Ovary (tissue), 9 donors: ENCODE data around the gene NDUFA9. TPM values are rescaled to one million over a fixed set of nuclear protein-coding genes. Genes with fewer than 3 reads are reported as not detected.

Source experiments
- DNase-seq, 5 donors: peaks; one replicate each; pipeline ENCODE4 v3.0.0-alpha.2; 2019 to 2020
- H3K27ac ChIP-seq, 2 donors: fragments of 200-600 bp; one replicate each; pipeline versions ENCODE4 v1.5.1 to v1.8.0; 2019 to 2022
- H3K27me3 ChIP-seq: fragments of 200-600 bp; one replicate; pipeline ENCODE4 v1.8.0; 2022
- H3K36me3 ChIP-seq: fragments of 200-600 bp; sonication (generic); one replicate; pipeline ENCODE4 v1.5.1; 2019
- H3K4me1 ChIP-seq: one replicate; pipeline ENCODE4 v1.8.1; 2013; ENCODE audit warnings: mild to moderate bottlenecking, moderate library complexity; ENCODE audit not compliant: insufficient read depth
- H3K4me3 ChIP-seq: fragments of 200-600 bp; sonication (generic); one replicate; pipeline ENCODE4 v1.5.1; 2017
- H3K9me3 ChIP-seq, 2 donors: fragments of 200-600 bp in 1 of 2; sonication (generic) in 1 of 2; one replicate each; pipeline versions ENCODE4 v1.5.1 to v1.8.1; 2013 to 2019; ENCODE audit warnings: mild to moderate bottlenecking in 1 of 2, moderate library complexity in 1 of 2
- EP300 ChIP-seq: sonication (generic); formaldehyde crosslinking; IDR thresholded peaks from one replicate; pipeline ENCODE4 v1.6.1; 2017; ENCODE audit warnings: antibody characterized with exemption
- POLR2A ChIP-seq: fragments of 450-650 bp; IDR thresholded peaks from one replicate; pipeline ENCODE4 v1.6.1; 2017; ENCODE audit warnings: antibody characterized with exemption, mild to moderate bottlenecking, moderate library complexity
- WGBS, 3 donors: extraction: QIAGEN DNeasy Blood & Tissue Kit in 1 of 3; methylation state at CpG; one replicate each; pipeline versions ENCODE4 v1.1.5 to v1.1.7; 2013 to 2017; 5-methylcytosine and 5-hydroxymethylcytosine counted together
- intact Hi-C, 4 donors: fragments of 100-400 bp; cut with DNase I; formaldehyde crosslinking; loops; one replicate each; pipeline versions ENCODE4 v1.11.0 to v1.15.1; 2022 to 2023
- polyA plus RNA-seq, 2 donors: library from polyadenylated mRNA; stranded (reverse); fragments of 200-250 nt in 1 of 2; fragments of 350-450 nt in 1 of 2; fragmentation: Illumina TruSeq in 1 of 2; extraction: RNeasy Lipid Tissue Mini Kit (QIAGEN cat#74804) in 1 of 2; gene quantifications; one replicate each; pipeline ENCODE4 v1.2.3, GENCODE V29; 2013 to 2014
- total RNA-seq, 7 donors: library from RNA; depleted of rRNA in 2 of 7; stranded (reverse); fragments of >200 nt in 2 of 7; fragmentation: NEBNext Ultra II Directional in 3 of 7; extraction: Animal tissue kit (Norgen Biotek cat#: 25700) in 3 of 7; gene quantifications; one replicate each; pipeline versions ENCODE4 v1.1.0 to v1.2.4, GENCODE V29; 2016 to 2023
- TF ChIP-seq, protein P1 (sequence below), 3 donors: fragments of 450-650 bp in 2 of 3; fragments of 200-600 bp in 1 of 3; IDR thresholded peaks; one replicate each; pipeline versions ENCODE4 v1.5.1 to v1.8.0; 2016 to 2022; ENCODE audit warnings: antibody characterized with exemption in 3 of 3, mild to moderate bottlenecking in 1 of 3
- donor health status: DM: no; HTN: no; CAD: no; lungs with moderate emphysema.
- donor health status: DM: no; HTN: no; CAD: no.
- donor health status: Bipolar disorder and iron deficiency.
- donor health status: DM: yes; HTN: yes; CAD: no.
- donor health status: DM: no; HTN: no; CAD: no.
- donor health status: DM: yes; HTN: yes; CAD: no.

NDUFA9 gene
- total and polyA plus RNA-seq, 9 donors: 14.4 to 67.7 (median 55.0) TPM

DNA sequence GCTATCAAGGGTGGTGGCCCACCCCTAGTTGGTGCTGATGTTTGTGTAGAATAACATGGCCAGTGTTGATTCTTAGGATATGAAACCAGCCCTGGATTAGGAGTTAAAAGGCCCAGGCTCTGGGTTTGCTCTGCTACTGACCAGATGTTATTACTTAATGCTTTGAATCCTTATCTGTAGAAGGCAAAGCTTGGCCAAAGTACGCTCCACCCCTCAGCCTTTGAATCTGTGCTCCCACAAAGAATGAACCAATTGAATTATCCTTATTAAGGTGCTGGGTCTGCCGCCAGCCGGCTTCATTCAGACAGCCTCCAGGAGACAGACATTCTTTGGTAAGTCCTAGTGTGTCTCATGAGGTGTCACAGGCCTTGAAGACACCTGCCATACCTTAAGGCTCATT is 41.9 kb upstream of the NDUFA9 start:
- H3K4me1 ChIP-seq: no peaks in the 10 kb centered on the region
- DNase-seq: no peak
- no peaks in the 10 kb centered on the region for H3K36me3 ChIP-seq
- H3K9me3 ChIP-seq: no peaks in the 10 kb centered on the region
- H3K4me3 ChIP-seq: no peak overlapping the region
- TF ChIP-seq, protein P1, sequence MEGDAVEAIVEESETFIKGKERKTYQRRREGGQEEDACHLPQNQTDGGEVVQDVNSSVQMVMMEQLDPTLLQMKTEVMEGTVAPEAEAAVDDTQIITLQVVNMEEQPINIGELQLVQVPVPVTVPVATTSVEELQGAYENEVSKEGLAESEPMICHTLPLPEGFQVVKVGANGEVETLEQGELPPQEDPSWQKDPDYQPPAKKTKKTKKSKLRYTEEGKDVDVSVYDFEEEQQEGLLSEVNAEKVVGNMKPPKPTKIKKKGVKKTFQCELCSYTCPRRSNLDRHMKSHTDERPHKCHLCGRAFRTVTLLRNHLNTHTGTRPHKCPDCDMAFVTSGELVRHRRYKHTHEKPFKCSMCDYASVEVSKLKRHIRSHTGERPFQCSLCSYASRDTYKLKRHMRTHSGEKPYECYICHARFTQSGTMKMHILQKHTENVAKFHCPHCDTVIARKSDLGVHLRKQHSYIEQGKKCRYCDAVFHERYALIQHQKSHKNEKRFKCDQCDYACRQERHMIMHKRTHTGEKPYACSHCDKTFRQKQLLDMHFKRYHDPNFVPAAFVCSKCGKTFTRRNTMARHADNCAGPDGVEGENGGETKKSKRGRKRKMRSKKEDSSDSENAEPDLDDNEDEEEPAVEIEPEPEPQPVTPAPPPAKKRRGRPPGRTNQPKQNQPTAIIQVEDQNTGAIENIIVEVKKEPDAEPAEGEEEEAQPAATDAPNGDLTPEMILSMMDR (IDR thresholded peaks at IDR 0.05): no peak
- no peak for TF ChIP-seq EP300
- no peak for TF ChIP-seq POLR2A
- WGBS, 3 donors: 44 to 45% (median 44%) methylated on average over 3 of the region's 3 CpGs
- no peaks in the 10 kb centered on the region for H3K27me3 ChIP-seq
- no peak overlapping the region for H3K27ac ChIP-seq
- intact Hi-C loops: no loop called here

GRCh38 chr12:4609071-4609470 is 39.8 kb upstream of the NDUFA9 start:
- Histone ChIP-seq H3K4me3 (no peak overlapping the region), H3K27me3 (no peaks in the 10 kb centered on the region), H3K4me1 (no peaks in the 10 kb centered on the region), H3K27ac (no peak overlapping the region), H3K9me3 (no peaks in the 10 kb centered on the region), H3K36me3 (no peaks in the 10 kb centered on the region)
- WGBS, 3 donors: 88 to 91% (median 90%) methylated on average over 9 of the region's 9 CpGs
- TF ChIP-seq, protein P1 (IDR thresholded peaks at IDR 0.05): no peak
- TF ChIP-seq POLR2A: no peak
- no peak for TF ChIP-seq EP300
- no peak for DNase-seq
- intact Hi-C loops: no loop called here

- intact Hi-C loops: no loop called here
- Histone ChIP-seq H3K9me3 (no peaks in the 10 kb centered on the region), H3K4me1 (no peaks in the 10 kb centered on the region), H3K27ac (no peak overlapping the region), H3K4me3 (no peak overlapping the region), H3K27me3 (no peaks in the 10 kb centered on the region), H3K36me3 (no peaks in the 10 kb centered on the region)
- TF ChIP-seq POLR2A: no peak
- TF ChIP-seq, protein P1 (IDR thresholded peaks at IDR 0.05): no peak
- TF ChIP-seq EP300: no peak
- 68 to 84% (median 81%) methylated on average over 4 of the region's 4 CpGs for WGBS, 3 donors
- DNase-seq: no peak
Observed at GRCh38 chr12:4610481-4610880, 38.4 kb upstream of the NDUFA9 start.

GRCh38 chr12:4615667-4616066 is 33.2 kb upstream of the NDUFA9 start:
- Histone ChIP-seq H3K4me3 (no peak overlapping the region), H3K9me3 (no peaks in the 10 kb centered on the region), H3K36me3 (no peaks in the 10 kb centered on the region), H3K27ac (no peak overlapping the region), H3K27me3 (no peaks in the 10 kb centered on the region), H3K4me1 (no peaks in the 10 kb centered on the region)
- WGBS, 3 donors: 84 to 89% (median 87%) methylated on average over 9 of the region's 9 CpGs
- no peak for TF ChIP-seq POLR2A
- intact Hi-C loops: no loop called here
- DNase-seq: no peak

DNA sequence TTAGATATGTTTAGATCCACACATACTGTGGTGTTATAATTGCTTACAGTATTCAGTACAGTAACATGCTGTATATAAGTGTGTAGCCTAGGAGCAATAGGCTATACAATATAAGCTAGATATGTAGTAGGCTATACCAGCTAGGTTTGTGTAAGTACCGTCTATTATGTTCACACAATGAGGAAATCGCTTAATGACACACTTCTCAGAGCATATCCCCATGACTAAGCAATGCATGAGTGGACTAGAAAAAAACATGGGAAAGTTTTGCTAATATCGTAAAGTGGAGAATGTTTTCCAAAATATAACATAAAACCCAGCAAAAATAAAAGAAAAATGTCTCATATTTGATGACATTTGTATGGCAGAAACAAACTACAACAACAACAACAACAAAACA is 27.4 kb upstream of the NDUFA9 start:
- intact Hi-C loops: no loop called here
- Histone ChIP-seq H3K27me3 (no peaks in the 10 kb centered on the region), H3K36me3 (no peaks in the 10 kb centered on the region), H3K4me1 (no peaks in the 10 kb centered on the region), H3K4me3 (no peak overlapping the region), H3K27ac (no peak overlapping the region), H3K9me3 (no peaks in the 10 kb centered on the region)
- WGBS, 3 donors: 91 to 95% (median 92%) methylated on average over 3 of the region's 3 CpGs
- TF ChIP-seq, protein P1 (IDR thresholded peaks at IDR 0.05): no peak
- TF ChIP-seq EP300 (no peak), POLR2A (no peak)
- no peak for DNase-seq
